Endothelial cell of umbilical vein (primary cell): Measurements from ENCODE around the gene ITPRIP.

Experiments used
- CTCF ChIP-seq, 2 donors: IDR thresholded peaks; 1 replicate in 1 of 2; 2 replicates in 1 of 2; pipeline ENCODE4 v1.5.1; 2011; ENCODE audit warnings: low read length in 2 of 2, mild to moderate bottlenecking in 2 of 2, moderate library complexity in 2 of 2, control low read depth in 1 of 2, inconsistent platforms in 1 of 2, low read depth in 1 of 2; ENCODE audit not compliant: insufficient read depth in 1 of 2; ENCODE audit errors: extremely low read depth in 1 of 2
- POLR2A ChIP-seq: IDR thresholded peaks from 2 replicates; pipeline ENCODE4 v1.6.1; 2012; ENCODE audit warnings: low read depth, mild to moderate bottlenecking, control low read depth, low read length
- POLR2AphosphoS5 ChIP-seq: IDR thresholded peaks from 2 replicates; pipeline ENCODE4 v1.6.1; 2012; ENCODE audit warnings: low read depth, mild to moderate bottlenecking, control low read depth, low read length, moderate library complexity; ENCODE audit not compliant: insufficient read depth

GRCh38 chr10:104273286-104273685 is 65.0 kb downstream of the ITPRIP start:
- TF ChIP-seq CTCF (IDR thresholded peaks at IDR 0.05; ENCODE audit: extremely low read depth in 1 of 2, insufficient read depth in 1 of 2, low read depth in 1 of 2, low read length in 2 of 2) (no peak), POLR2AphosphoS5 (no peak), POLR2A (no peak)
